PC-3 (cell line): ENCODE measurements around the gene TOMM20.

ENCODE experiments used
- EZH2phosphoT487 ChIP-seq: fragments of 300-600 bp; sonication (generic); IDR thresholded peaks from 2 replicates; pipeline ENCODE4 v1.6.1; 2018; ENCODE audit warnings: mild to moderate bottlenecking, antibody characterized with exemption, low read length, borderline replicate concordance
- TF ChIP-seq, protein P1 (sequence below): fragments of 300-600 bp; sonication (generic); conservative IDR thresholded peaks from 2 replicates; pipeline ENCODE4 v1.5.1; 2017; ENCODE audit warnings: antibody characterized with exemption, low read depth, mild to moderate bottlenecking, low read length

GRCh38 chr1:235138821-235139220 lies 10.2 kb upstream of the TOMM20 start:
- no peak for TF ChIP-seq EZH2phosphoT487
- TF ChIP-seq, protein P1, sequence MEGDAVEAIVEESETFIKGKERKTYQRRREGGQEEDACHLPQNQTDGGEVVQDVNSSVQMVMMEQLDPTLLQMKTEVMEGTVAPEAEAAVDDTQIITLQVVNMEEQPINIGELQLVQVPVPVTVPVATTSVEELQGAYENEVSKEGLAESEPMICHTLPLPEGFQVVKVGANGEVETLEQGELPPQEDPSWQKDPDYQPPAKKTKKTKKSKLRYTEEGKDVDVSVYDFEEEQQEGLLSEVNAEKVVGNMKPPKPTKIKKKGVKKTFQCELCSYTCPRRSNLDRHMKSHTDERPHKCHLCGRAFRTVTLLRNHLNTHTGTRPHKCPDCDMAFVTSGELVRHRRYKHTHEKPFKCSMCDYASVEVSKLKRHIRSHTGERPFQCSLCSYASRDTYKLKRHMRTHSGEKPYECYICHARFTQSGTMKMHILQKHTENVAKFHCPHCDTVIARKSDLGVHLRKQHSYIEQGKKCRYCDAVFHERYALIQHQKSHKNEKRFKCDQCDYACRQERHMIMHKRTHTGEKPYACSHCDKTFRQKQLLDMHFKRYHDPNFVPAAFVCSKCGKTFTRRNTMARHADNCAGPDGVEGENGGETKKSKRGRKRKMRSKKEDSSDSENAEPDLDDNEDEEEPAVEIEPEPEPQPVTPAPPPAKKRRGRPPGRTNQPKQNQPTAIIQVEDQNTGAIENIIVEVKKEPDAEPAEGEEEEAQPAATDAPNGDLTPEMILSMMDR: no peak
